GM12878 (cell line): Measurements from ENCODE around the gene DIPK1A. TPM values are rescaled to one million over a fixed set of nuclear protein-coding genes. Genes with fewer than 3 reads are reported as not detected.

ENCODE experiments used
- ATAC-seq: fragments of 200-7000 bp; cut with Tn5 transposase; 3 replicates; pipeline ENCODE4 v1.9.1; 2020; ENCODE audit warnings: mild to moderate bottlenecking, moderate library complexity
- BruUV-seq: library from RNA; stranded (reverse); fragments of 400-500 nt; replicated peaks from 2 replicates; lab custom pipeline; 2021; lab: Mats Ljungman, UMichigan
- CTCF ChIA-PET: fragments of 300-600 bp; sonication (Branson Sonifier 250); formaldehyde crosslinking; extraction: SDS; loops from one replicate; lab custom pipeline; 2021; ENCODE audit warnings: inconsistent platforms; lab: Yijun Ruan, JAX
- POLR2A ChIA-PET: fragments of 350-600 bp; formaldehyde crosslinking; extraction: SDS; loops from one replicate; lab custom pipeline; 2021; ENCODE audit warnings: inconsistent platforms; lab: Charles Lee
- RAD21 ChIA-PET: fragments of 300-600 bp; sonication (Branson Sonifier 250); formaldehyde crosslinking; loops from one replicate; lab custom pipeline; 2023; ENCODE audit warnings: antibody characterized with exemption; ENCODE audit not compliant: unreplicated experiment; lab: Charles Lee
- SMC1A ChIA-PET: fragments of 300-600 bp; sonication (Branson Sonifier 250); formaldehyde crosslinking; loops from one replicate; lab custom pipeline; 2023; ENCODE audit not compliant: unreplicated experiment, uncharacterized antibody; lab: Charles Lee
- DNase-seq: peaks from one replicate; pipeline ENCODE4 v3.0.0-alpha.2; 2011; ENCODE audit warnings: low read depth, low spot score
- FAIRE-seq: peaks from 3 replicates; lab custom pipeline; 2011; peaks lifted over from hg19 to GRCh38; lab: Jason Lieb, UNC
- H2AFZ ChIP-seq: 2 replicates; pipeline ENCODE4 v1.6.0; 2011; ENCODE audit warnings: low read depth, low read length, control low read depth; ENCODE audit not compliant: control insufficient read depth
- H3K27ac ChIP-seq: 2 replicates; pipeline ENCODE4 v1.5.1; 2011; ENCODE audit warnings: control low read depth; ENCODE audit not compliant: control insufficient read depth, insufficient read depth
- H3K27me3 ChIP-seq, 2 experiments: replicated peaks in 1 of 2; 2 replicates each; pipeline versions ENCODE4 v1.6.0 to v1.6.1; 2011; ENCODE audit warnings: low read length in 1 of 2; ENCODE audit not compliant: control insufficient read depth in 2 of 2, insufficient read depth in 2 of 2
- H3K36me3 ChIP-seq, 2 experiments: 2 replicates each; pipeline ENCODE4 v1.5.1; 2011; ENCODE audit warnings: low read length in 1 of 2; ENCODE audit not compliant: control insufficient read depth in 2 of 2, insufficient read depth in 2 of 2
- H3K4me1 ChIP-seq: 2 replicates; pipeline ENCODE4 v1.6.1; 2011; ENCODE audit warnings: mild to moderate bottlenecking, low read length, moderate library complexity, mixed read lengths; ENCODE audit not compliant: control insufficient read depth, insufficient read depth
- H3K4me2 ChIP-seq: 2 replicates; pipeline ENCODE4 v1.6.0; 2011; ENCODE audit warnings: control low read depth; ENCODE audit not compliant: control insufficient read depth, insufficient read depth
- H3K4me3 ChIP-seq: fragments of 200-600 bp; sonication (generic); 2 replicates; pipeline ENCODE4 v1.5.1; 2016
- H3K79me2 ChIP-seq: 2 replicates; pipeline ENCODE4 v1.6.0; 2011; ENCODE audit warnings: low read length; ENCODE audit not compliant: control insufficient read depth, insufficient read depth
- H3K9ac ChIP-seq: 2 replicates; pipeline ENCODE4 v1.8.0; 2011; ENCODE audit warnings: low read length, control low read depth, mixed read lengths; ENCODE audit not compliant: control insufficient read depth, insufficient read depth
- H3K9me3 ChIP-seq: replicated peaks from 3 replicates; pipeline ENCODE4 v1.5.1; 2011; ENCODE audit warnings: mild to moderate bottlenecking, low read length; ENCODE audit not compliant: control insufficient read depth, insufficient read depth
- H4K20me1 ChIP-seq: 2 replicates; pipeline ENCODE4 v1.6.0; 2011; ENCODE audit not compliant: control insufficient read depth, insufficient read depth
- EED ChIP-seq: sonication (generic); IDR thresholded peaks from 2 replicates; pipeline ENCODE4 v1.6.1; 2016; ENCODE audit warnings: antibody characterized with exemption, low read depth
- NFIC ChIP-seq: IDR thresholded peaks from 2 replicates; pipeline ENCODE4 v1.6.1; 2012; ENCODE audit warnings: low read depth, mild to moderate bottlenecking, inconsistent platforms, low read length, moderate library complexity
- RUNX3 ChIP-seq: IDR thresholded peaks from 2 replicates; pipeline ENCODE4 v1.6.1; 2012; ENCODE audit warnings: low read length, inconsistent platforms
- SMARCA5 ChIP-seq: fragments of 450-650 bp; IDR thresholded peaks from 2 replicates; pipeline ENCODE4 v1.6.1; 2017; ENCODE audit warnings: mild to moderate bottlenecking
- WGBS: methylation state at CpG from one replicate; pipeline ENCODE4 v1.1.6; 2016; ENCODE audit warnings: low lambda C conversion rate; ENCODE audit not compliant: insufficient replicate concordance, insufficient coverage; ENCODE audit errors: missing lambda C conversion rate; 5-methylcytosine and 5-hydroxymethylcytosine counted together
- in situ Hi-C: fragments of 300-500 bp; cut with MboI; formaldehyde crosslinking; loops from 9 replicates; pipeline ENCODE4 v1.14.3; 2018; ENCODE audit warnings: mixed read lengths
- intact Hi-C: fragments of 100-400 bp; cut with micrococcal nuclease; formaldehyde crosslinking; loops from one replicate; pipeline ENCODE4 v1.14.2; 2022; ENCODE audit not compliant: unreplicated experiment
- polyA plus RNA-seq, 11 experiments: library from polyadenylated mRNA; depleted of rRNA in 4 of 11; unstranded in 6 of 11; stranded (reverse) in 5 of 11; fragments of >200 nt; fragmentation: Nextera tagmentation in 4 of 11; fragmentation: Illumina TruSeq in 1 of 11; extraction: Ambion mirVana in 4 of 11; extraction: Trizol in 1 of 11; gene quantifications; 1 replicate in 1 of 11; 2 replicates in 10 of 11; pipeline versions ENCODE4 v1.2.1 to v1.2.3, GENCODE V29; 2011 to 2016; ENCODE audit warnings: inconsistent platforms in 2 of 11, missing spikeins in 2 of 11, low read depth in 1 of 11
- total RNA-seq, 4 experiments: library from RNA; depleted of rRNA in 3 of 4; stranded (reverse); fragments of >200 nt in 3 of 4; fragmentation: Illumina TruSeq in 1 of 4; extraction: Trizol in 1 of 4; gene quantifications; 2 replicates each; pipeline versions ENCODE4 v1.2.1 to v1.2.3, GENCODE V29; 2013 to 2021
- TF ChIP-seq, protein P1 (sequence below): fragments of 450-650 bp; IDR thresholded peaks from 2 replicates; pipeline ENCODE4 v1.6.1; 2017; ENCODE audit warnings: mild to moderate bottlenecking, moderate library complexity
- TF ChIP-seq, protein P2 (sequence below): fragments of 450-650 bp; IDR thresholded peaks from 2 replicates; pipeline ENCODE4 v1.6.1; 2014; ENCODE audit warnings: mild to moderate bottlenecking
- TF ChIP-seq, protein P3 (sequence below): fragments of 450-650 bp; IDR thresholded peaks from 2 replicates; pipeline ENCODE4 v1.6.1; 2016; ENCODE audit warnings: mild to moderate bottlenecking, moderate library complexity, borderline replicate concordance

DIPK1A gene
- total and polyA plus RNA-seq, 10 of the 15 experiments (the other 5 are each of a cell fraction or from before 2014, with no cell fraction given), result 4.9 to 15.0 (median 9.7) TPM

DNA sequence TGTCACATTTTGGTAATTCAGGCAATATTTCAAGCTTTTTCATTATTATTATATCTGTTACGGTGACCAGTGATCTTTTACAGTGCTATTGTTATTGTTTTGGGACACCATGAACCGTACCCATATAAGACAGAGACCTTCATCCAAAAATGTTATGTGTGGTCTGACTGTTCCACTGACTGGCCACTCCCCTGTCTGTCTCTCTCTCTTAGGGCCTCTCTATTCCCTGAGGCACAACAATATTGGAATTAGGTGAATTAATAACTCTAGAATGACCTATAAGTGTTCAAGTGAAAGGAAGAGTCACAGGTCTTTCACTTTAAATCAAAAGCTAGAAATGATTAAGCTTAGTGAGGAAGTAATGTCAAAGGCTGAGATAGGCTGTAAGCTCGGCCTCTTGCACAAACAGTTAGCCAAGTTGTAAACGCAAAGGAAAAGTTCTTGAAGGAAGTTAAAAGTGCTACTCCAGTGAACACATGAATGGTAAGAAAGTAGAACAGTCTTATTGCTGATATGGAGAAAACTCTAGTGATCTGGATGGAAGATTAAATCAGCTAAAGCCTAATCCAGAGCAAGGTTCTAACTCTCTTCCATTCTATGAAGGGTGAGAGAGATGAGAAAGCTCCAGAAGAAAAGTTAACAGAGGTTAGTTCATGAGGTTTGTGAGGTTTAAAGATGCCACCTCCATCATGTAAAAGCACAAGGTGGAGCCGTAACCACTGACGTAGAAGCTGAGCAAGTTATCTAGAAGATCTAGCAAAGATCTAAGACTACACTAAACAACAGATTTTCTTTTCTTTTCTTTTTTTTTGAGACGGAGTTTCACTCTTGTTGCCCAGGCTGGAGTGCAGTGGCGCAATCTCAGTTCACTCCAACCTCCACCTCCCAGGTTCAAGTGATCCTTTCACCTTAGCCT is 19.7 kb upstream of the DIPK1A start:
- Histone ChIP-seq H3K9me3 (peaks cover 3% of the 10 kb centered on the region; the same call in 2 of the 3 replicates), H3K4me3 (peak overlapping the region; percentile 33; the same call in 1 of the 2 replicates), H3K4me1 (peaks cover 20% of the 10 kb centered on the region), H4K20me1 (no peaks in the 10 kb centered on the region), H2AFZ (peak overlapping the region; percentile 79), H3K4me2 (peak overlapping the region; percentile 62), H3K36me3 (no peaks in the 10 kb centered on the region), H3K27ac (peak overlapping the region; percentile 75), H3K27me3 (no peaks in the 10 kb centered on the region), H3K79me2 (no peaks in the 10 kb centered on the region), H3K9ac (peak overlapping the region; percentile 19; the same call in 1 of the 2 replicates)
- ChIA-PET SMC1A (interaction anchor here (0.6 to 4.8 kb wide), 16 partner anchors 9 to 123 kb away, joined by 3 to 71 read pairs (median 4); partner anchors contain the start of gene DIPK1A), CTCF (interaction anchor here (0.6 to 6.0 kb wide), 14 partner anchors 9 to 124 kb away, joined by 3 to 64 read pairs (median 6); partner anchors contain the start of gene DIPK1A), POLR2A (interaction anchor here (0.7 to 3.1 kb wide), 10 partner anchors 9 to 148 kb away, joined by 3 to 43 read pairs (median 4); partner anchors contain the start of genes DIPK1A and MTF2), RAD21 (interaction anchor here (0.6 to 7.0 kb wide), 15 partner anchors 9 to 123 kb away, joined by 3 to 87 read pairs (median 4); partner anchors contain the start of gene DIPK1A)
- DNase-seq, result no peak
- no peak for FAIRE-seq
- in situ Hi-C loops, result no loop called here
- ATAC-seq, result peak; percentile 57
- WGBS, result 14% methylated on average over 8 of the region's 8 CpGs
- intact Hi-C loops, result no loop called here
- BruUV-seq, result no TSS peak
- peak; percentile 38; the same call in 1 of the 2 replicates for TF ChIP-seq NFIC
- peak; percentile 38; the same call in 1 of the 2 replicates for TF ChIP-seq EED
- TF ChIP-seq SMARCA5, result 0 out of 2 replicates have a peak, but pooled peaks have one; percentile 23
- TF ChIP-seq, protein P1, sequence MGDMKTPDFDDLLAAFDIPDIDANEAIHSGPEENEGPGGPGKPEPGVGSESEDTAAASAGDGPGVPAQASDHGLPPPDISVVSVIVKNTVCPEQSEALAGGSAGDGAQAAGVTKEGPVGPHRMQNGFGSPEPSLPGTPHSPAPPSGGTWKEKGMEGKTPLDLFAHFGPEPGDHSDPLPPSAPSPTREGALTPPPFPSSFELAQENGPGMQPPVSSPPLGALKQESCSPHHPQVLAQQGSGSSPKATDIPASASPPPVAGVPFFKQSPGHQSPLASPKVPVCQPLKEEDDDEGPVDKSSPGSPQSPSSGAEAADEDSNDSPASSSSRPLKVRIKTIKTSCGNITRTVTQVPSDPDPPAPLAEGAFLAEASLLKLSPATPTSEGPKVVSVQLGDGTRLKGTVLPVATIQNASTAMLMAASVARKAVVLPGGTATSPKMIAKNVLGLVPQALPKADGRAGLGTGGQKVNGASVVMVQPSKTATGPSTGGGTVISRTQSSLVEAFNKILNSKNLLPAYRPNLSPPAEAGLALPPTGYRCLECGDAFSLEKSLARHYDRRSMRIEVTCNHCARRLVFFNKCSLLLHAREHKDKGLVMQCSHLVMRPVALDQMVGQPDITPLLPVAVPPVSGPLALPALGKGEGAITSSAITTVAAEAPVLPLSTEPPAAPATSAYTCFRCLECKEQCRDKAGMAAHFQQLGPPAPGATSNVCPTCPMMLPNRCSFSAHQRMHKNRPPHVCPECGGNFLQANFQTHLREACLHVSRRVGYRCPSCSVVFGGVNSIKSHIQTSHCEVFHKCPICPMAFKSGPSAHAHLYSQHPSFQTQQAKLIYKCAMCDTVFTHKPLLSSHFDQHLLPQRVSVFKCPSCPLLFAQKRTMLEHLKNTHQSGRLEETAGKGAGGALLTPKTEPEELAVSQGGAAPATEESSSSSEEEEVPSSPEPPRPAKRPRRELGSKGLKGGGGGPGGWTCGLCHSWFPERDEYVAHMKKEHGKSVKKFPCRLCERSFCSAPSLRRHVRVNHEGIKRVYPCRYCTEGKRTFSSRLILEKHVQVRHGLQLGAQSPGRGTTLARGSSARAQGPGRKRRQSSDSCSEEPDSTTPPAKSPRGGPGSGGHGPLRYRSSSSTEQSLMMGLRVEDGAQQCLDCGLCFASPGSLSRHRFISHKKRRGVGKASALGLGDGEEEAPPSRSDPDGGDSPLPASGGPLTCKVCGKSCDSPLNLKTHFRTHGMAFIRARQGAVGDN, result 0 out of 2 replicates have a peak, but pooled peaks have one; percentile 44
- TF ChIP-seq, protein P2, sequence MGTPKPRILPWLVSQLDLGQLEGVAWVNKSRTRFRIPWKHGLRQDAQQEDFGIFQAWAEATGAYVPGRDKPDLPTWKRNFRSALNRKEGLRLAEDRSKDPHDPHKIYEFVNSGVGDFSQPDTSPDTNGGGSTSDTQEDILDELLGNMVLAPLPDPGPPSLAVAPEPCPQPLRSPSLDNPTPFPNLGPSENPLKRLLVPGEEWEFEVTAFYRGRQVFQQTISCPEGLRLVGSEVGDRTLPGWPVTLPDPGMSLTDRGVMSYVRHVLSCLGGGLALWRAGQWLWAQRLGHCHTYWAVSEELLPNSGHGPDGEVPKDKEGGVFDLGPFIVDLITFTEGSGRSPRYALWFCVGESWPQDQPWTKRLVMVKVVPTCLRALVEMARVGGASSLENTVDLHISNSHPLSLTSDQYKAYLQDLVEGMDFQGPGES, result peak; percentile 16; the same call in 1 of the 2 replicates
- TF ChIP-seq, protein P3, sequence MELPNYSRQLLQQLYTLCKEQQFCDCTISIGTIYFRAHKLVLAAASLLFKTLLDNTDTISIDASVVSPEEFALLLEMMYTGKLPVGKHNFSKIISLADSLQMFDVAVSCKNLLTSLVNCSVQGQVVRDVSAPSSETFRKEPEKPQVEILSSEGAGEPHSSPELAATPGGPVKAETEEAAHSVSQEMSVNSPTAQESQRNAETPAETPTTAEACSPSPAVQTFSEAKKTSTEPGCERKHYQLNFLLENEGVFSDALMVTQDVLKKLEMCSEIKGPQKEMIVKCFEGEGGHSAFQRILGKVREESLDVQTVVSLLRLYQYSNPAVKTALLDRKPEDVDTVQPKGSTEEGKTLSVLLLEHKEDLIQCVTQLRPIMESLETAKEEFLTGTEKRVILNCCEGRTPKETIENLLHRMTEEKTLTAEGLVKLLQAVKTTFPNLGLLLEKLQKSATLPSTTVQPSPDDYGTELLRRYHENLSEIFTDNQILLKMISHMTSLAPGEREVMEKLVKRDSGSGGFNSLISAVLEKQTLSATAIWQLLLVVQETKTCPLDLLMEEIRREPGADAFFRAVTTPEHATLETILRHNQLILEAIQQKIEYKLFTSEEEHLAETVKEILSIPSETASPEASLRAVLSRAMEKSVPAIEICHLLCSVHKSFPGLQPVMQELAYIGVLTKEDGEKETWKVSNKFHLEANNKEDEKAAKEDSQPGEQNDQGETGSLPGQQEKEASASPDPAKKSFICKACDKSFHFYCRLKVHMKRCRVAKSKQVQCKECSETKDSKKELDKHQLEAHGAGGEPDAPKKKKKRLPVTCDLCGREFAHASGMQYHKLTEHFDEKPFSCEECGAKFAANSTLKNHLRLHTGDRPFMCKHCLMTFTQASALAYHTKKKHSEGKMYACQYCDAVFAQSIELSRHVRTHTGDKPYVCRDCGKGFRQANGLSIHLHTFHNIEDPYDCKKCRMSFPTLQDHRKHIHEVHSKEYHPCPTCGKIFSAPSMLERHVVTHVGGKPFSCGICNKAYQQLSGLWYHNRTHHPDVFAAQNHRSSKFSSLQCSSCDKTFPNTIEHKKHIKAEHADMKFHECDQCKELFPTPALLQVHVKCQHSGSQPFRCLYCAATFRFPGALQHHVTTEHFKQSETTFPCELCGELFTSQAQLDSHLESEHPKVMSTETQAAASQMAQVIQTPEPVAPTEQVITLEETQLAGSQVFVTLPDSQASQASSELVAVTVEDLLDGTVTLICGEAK, result 0 out of 2 replicates have a peak, but pooled peaks have one; percentile 3
- peak; percentile 6; the same call in 1 of the 2 replicates for TF ChIP-seq RUNX3
